GM12874 (cell line): ENCODE data around the gene KCNK5.

Experiments used
- CTCF ChIP-seq: IDR thresholded peaks from 2 replicates; pipeline ENCODE4 v1.5.1; 2011; ENCODE audit warnings: low read depth, mild to moderate bottlenecking, control low read depth, low read length, moderate library complexity; ENCODE audit not compliant: insufficient read depth

Gene KCNK5

DNA sequence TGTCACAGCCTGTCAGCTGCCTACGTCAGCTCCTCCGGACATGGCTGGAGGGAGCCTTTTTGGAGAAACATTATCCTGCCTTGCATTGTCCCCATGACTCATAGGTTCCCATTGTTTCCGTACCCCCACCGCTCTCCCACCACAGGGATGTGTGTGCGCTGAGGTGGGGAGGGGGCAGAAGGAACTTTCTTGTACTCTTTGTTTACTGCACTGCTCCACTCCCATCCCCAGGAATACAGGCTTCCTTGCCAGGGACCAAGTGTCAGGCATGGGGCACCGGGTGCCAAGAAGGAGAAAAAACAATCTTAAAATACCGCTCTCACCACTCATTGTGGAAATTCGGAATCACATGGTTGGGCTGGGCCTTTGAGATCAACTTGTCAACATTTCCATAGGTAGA is 51.0 kb downstream of the KCNK5 start:
- no peak for TF ChIP-seq CTCF

GRCh38 chr6:39177130-39177529 is 52.1 kb downstream of the KCNK5 start:
- TF ChIP-seq CTCF, result no peak

DNA sequence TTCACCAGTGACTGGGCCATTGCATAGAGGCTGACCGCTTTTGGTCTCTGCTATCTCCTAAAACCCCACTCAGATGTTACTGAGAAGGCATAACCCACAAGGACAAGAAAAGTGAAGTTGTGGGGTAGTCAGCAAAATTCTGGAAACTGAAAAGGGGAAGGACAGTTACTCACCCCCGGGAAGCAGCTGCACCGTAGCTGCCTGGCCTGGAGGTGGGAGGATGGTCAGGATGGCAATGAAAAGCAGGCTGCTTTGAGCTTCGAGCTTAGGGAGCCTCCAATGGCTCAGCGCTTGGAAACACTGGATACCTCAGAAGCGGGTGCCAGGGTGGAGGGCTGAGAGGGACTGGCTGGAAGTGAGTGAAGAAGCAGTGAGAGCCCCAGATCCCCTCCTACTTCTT is 56.0 kb downstream of the KCNK5 start:
- no peak for TF ChIP-seq CTCF

- no peak for TF ChIP-seq CTCF
Observed at GRCh38 chr6:39172377-39172757, 56.9 kb downstream of the KCNK5 start.

DNA sequence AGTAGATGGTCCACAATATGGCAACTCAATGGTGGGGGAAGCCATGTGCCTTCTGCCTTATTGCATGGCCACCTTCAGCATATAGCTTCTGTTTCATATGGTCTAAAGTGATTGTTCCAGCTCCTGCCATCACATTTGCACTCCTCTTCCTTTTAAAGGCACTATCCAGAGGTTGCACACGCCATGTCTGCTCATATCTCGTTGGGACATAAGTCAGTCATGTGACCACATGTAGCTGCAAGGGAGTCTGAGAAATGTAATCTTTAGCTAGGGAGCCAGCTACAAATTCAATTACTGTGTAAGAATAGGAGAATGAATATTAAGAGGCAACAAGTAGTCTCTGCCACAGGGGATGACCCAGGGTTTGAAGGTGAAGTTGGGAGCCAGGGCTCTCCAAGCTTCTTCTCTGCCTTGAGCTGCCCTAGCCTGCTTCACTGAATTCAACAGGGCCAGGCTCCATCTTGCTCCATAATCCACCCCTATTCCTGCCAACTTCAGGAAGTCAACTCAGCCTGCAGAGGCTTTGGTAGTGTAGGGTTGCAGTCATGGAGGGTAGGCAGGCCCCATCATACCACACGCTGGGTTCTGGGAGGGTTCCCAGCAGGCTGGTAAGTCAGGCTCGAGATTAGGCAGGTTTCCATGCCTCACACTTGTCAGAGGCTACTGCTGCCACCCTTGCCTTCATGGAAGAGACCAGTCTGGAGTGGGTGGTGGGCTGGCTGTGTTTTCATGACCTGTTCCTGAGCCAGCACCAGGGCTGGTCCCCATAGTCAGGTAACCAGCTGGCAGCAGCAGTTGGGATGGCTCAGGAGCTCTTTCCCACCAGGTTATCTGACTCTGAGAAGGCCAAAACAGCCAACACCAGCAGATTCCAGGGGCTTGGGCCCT is 57.5 kb downstream of the KCNK5 start:
- TF ChIP-seq CTCF, result no peak

DNA sequence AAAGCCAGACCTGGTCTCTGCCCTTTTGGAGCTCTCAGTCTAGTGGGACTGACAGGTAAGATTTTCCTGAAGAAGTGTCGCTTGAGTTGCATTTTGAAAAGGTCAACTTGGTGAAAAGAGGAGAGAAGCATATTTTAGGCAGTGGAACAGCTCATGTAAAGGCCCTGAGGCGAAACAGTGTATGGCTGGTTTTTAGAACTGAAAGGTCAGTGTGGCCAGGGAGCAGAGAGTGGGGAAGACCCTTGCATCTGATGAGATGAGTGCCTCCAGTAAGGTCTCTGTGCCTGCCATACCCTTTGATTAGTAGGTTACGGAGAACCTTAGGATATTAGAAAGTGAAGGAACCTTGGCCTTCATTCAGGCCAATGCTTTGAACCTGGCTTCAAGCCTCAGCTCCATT is 58.4 kb downstream of the KCNK5 start:
- TF ChIP-seq CTCF, result no peak

DNA sequence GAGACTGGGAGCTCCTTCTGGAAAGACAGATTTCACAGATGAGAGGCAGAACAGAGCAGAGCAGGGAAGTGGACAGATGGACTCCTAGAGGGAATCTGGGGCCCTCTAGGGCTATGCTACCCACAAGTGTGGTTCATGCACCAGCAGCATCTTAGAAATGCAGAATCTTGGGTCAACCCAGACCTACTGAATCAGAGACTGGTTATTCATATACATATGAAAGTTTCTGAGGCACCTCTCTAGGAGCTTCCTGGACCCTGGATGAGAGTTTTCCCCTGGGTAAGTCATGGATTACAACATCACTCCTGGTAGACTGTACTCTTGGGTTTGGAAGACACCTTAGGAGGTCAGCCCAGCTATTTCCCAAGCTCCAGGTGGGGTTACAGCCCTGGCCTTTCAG is 58.9 kb downstream of the KCNK5 start:
- no peak for TF ChIP-seq CTCF
